A172 (cell line): ENCODE data around the gene CCT7. TPM values are rescaled to one million over a fixed set of nuclear protein-coding genes. Genes with fewer than 3 reads are reported as not detected.

ENCODE experiments used
- DNase-seq: peaks from one replicate; pipeline ENCODE4 v3.0.0-alpha.2; 2015; ENCODE audit warnings: low spot score
- total RNA-seq: library from RNA; depleted of rRNA; stranded (reverse); fragments of >200 nt; shearing (Covaris generic); gene quantifications from 2 replicates; pipeline ENCODE4 v1.2.3, GENCODE V29; 2014

The CCT7 gene
- total RNA-seq, 1 experiment from 2014 or later, result 768 TPM

- no peak for DNase-seq
Observed at GRCh38 chr2:73225513-73226360, 8.4 kb upstream of the CCT7 start.

GRCh38 chr2:73227086-73227485, 7.0 kb upstream of the CCT7 start:
- DNase-seq, result no peak

GRCh38 chr2:73228631-73229030, 5.5 kb upstream of the CCT7 start:
- DNase-seq, result no peak

DNA sequence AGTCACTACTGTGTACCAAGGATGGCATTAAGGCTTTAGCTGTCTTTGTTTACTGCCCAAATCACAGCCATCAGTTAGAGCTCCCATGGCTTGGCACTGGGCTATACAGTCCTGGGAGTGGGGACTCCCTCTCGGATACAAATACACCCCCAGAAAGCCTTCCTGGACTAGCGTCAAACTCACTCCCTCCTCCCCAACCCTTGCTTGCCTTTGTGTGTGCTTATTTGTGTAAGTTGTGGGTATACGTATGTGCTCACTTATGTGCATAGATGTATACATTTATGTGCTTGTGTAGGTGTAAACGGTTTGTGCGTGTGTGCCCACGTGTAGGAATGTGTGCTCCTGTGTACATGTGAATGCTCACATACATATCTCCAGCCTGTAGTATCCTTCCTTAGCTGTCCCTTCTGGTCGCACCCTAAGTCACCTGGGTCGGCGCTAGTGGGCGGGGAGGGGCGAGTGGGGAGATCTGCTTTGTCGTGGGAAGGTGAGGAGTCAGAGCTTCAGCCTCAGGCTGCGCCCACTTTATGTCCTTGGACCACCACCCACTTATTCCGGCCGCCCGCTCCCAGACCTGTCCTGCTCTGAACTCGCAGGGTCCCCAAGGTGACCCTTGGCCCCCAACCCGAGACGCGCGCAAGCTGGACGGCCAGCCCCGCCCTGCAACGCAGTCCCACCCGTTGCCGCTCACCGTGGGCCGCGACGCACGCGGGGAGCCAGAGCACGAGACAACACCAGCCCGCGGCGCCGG, 1.5 kb upstream of the CCT7 start:
- DNase-seq, result no peak

- DNase-seq, result peak; percentile 99
Observed at GRCh38 chr2:73233154-73233931, 765 bp upstream of the CCT7 start, which contains the start of gene PRADC1. Gene PRADC1, minus strand, starts transcription at chr2:73233239. Its CDS starts 79 bp downstream, at chr2:73233160.

DNA sequence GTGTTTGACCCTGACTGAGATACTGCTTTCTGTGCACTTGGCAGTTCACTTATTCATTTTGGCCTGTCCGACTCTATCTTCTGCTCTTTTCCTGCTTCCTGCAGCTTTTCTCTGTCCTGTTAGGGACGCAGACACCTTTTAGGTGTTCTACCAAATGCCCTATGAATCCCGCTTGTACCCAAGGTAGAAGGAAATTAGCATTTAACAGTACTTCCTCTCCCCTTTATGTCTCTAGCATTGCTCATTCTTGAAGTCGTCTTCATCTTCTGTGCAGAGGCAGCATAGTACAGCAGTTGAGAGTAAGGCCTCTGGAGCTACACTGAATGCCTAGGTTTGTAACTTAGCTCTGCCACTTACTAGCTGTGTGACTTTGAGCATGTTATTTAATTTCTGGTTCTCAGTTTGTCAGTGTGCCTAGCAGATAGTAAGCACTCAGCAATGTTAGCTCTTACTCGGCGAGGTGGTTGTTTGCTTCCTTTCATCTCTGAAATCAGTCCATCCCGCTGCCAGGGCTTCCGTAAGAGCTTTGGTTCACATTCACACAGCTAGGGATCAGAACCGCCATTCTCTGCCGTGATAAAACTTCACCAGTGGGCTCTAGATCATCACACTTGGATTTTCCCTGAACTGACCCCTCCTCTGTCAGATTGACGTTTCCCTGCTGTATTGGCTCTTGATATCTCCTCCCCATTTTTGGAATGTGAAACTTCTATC, 1.4 kb downstream of the CCT7 start:
- no peak for DNase-seq

DNA sequence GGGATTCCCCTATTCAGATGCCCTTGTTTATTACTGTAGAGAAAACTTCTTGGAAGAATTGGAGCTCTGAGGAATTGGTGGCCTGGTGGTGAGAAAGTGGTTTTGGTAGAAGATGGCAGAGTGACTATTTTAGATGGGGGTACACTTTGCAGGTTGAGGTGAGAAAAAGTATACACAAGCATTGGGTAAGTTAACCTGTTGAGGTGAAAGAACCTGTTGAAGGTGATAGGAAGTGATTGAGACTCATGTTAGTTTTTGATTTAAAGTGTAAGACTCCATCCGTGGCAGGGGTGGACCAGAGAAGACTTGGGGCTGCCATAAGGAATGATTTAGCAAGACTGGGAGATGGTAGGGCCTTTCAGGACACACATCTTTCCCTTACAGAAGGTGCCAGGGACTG, 3.1 kb downstream of the CCT7 start:
- no peak for DNase-seq

DNA sequence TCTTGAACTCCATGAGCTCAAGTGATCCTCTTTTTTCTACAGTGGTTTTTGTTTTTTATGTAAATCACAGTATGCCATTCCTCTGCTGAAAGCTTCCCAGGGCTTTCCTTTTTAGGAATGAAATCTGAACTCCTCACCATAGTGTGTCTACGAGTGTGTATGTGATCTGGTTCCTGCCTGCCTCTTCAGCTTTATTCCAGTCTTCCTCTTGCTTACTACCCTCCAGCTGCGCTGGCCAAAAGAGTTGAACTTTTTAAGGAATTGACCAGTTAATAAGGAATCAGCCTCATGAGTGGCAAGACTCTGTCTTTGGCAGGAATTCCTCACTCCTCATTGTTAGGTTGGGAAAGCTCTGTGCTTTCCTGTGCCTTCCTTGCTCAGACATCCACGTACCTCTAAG, 4.0 kb downstream of the CCT7 start:
- no peak for DNase-seq

GRCh38 chr2:73238976-73239375, 4.9 kb downstream of the CCT7 start:
- no peak for DNase-seq

- DNase-seq, result no peak
Observed at GRCh38 chr2:73239776-73240175, 5.7 kb downstream of the CCT7 start.

DNA sequence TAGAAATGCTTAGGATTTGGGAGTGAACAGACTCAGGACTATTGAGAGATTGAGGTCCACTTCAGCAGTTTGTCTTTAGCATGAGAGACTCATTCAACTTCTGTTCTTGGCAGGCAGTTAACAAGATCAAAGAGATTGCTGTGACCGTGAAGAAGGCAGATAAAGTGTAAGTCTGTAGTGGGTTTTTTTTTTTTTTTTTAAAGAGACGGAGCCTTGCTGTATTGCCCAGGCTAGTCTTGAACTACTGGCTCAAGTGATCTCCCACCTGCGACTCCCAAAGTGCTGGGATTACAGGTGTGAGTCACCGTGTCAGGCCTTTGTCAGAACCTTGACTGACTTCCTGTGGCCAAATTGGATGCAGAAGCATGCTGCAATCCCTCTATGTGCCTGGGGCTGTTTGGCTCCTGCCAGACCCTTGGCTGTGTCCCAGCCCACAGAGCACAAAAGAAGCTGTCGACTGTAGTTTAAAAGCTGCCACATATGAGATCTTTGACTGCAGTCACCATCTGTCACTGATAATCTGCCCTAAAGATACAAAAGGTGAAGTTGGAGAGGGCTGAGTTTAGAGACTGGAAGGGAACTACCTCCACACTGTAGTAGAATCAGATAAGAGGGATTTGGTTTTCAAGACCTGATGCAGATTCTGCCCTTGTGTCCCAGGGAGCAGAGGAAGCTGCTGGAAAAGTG, 9.9 kb downstream of the CCT7 start:
- DNase-seq, result peak; percentile 74

- DNase-seq, result no peak
Observed at GRCh38 chr2:73244580-73244979, 10.5 kb downstream of the CCT7 start.

GRCh38 chr2:73246850-73247249, 12.7 kb downstream of the CCT7 start:
- DNase-seq, result no peak

- DNase-seq, result no peak
Observed at GRCh38 chr2:73249636-73250035, 15.5 kb downstream of the CCT7 start.

- no peak for DNase-seq
Observed at GRCh38 chr2:73250872-73251846, 17.1 kb downstream of the CCT7 start.

DNA sequence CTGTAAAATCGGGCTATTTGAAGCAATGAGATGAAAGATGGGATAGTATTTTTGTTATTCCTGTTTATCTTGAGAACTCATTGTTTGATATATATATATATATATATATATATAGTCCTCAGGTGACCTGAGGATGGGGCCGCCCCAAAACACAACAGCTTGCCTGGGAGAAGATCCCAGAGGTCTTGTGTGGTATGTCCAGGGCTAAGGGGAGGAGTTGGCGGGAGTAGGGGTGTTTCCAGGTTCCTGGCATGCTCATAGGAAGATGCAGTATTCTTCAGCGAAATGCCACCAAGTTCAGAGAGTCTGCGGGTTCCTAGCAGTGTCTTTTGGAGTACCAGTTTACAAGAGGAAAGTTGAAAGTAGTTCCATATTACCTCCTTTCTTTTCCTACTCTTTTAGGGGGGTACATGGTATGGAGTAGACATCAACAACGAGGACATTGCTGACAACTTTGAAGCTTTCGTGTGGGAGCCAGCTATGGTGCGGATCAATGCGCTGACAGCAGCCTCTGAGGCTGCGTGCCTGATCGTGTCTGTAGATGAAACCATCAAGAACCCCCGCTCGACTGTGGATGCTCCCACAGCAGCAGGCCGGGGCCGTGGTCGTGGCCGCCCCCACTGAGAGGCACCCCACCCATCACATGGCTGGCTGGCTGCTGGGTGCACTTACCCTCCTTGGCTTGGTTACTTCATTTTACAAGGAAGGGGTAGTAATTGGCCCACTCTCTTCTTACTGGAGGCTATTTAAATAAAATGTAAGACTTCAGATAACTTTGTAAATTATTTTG, 18.3 kb downstream of the CCT7 start:
- no peak for DNase-seq

DNA sequence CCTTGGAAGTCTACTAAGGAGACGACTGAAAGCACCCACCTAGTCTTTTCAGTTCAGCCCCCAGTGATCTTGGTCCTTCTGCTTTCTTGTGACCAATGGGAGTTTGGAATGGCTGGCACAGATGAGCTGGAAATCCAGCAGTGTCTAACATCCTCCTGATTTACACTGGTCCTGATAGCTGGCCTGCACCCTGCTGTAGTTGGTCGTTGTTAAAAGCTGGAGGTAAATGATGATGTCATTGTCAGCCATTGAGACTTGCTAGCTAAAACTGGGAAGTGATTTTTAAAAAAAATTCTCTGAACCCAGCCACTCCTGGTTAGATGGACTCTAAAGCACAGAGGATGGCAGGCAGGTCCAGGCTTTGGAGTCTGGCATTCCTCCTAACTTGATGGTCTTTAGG, 19.3 kb downstream of the CCT7 start:
- DNase-seq, result no peak

GRCh38 chr2:73253901-73254300, 19.8 kb downstream of the CCT7 start:
- no peak for DNase-seq
